HS-27A (cell line): Measurements from ENCODE around the gene MMP24.

Experiments
- DNase-seq: peaks from one replicate; pipeline ENCODE4 v3.0.0-alpha.2; 2012; ENCODE audit warnings: low read depth, missing footprints

The MMP24 gene

DNA sequence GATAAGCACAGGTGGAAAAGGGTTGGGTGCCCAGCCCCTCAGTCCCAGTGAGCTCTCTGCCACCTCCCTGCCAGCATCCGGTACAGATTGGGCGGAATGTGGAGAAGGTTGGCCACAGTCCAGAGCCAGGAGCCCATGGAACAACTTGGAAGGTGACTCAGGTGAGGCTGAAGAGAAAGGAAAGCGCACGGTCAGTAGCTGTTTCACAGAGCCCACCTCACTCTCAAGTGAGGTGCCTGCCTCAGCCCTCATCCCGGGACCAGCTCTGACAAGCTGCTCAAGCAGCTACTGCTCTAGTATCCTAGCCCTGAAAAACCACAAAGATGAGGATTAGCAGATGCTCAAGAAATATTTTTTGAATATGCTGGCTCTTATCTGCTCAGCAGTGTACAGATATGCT, 52.5 kb downstream of the MMP24 start:
- DNase-seq: no peak

- DNase-seq: no peak
Measured at GRCh38 chr20:35279533-35280174, 53.2 kb downstream of the MMP24 start.

DNA sequence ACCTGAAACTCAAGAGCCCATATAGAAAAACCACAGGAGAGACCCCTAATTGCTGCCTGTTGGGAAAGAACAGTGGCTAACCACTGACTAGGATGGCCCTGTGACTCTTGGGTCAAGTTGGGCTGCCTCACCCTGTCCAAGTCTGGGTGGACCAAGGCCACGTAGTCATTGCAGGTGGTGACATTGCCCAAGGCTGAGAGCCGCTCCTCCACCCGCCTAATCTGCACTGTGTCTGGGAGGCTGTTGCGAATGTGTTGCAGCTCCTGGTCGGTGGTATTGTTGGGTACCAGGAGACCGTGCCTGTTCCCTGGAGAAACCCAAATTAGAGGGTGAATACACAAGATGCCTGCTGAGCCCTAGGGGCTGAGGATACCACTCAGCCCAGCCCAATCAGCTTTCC, 54.0 kb downstream of the MMP24 start:
- no peak for DNase-seq

DNA sequence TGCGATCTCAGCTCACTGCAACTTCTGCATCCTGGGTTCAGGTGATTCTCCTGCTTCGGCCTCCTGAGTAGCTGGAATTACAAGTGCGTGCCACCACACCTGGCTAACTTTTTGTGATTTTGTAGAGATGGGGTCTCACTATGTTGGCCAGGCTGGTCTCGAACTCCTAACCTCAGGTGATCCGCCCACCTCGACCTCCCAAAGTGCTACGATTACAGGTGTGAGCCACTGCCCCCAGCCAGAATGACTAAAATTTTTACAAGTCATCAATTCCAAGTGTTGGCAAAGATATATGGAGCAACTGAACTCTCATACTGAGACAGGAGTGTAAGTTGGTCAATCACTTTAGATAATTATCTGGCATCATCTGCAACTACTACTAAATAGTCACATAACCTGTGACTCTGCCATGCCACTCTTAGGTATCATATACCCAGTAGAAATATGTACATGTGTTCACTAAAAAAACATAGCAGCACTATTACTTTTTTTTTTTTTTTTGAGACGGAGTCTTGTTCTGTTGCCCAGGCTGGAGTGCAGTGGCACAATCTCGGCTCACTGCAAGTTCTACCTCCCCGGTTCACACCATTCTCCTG, 55.1 kb downstream of the MMP24 start:
- no peak for DNase-seq

DNA sequence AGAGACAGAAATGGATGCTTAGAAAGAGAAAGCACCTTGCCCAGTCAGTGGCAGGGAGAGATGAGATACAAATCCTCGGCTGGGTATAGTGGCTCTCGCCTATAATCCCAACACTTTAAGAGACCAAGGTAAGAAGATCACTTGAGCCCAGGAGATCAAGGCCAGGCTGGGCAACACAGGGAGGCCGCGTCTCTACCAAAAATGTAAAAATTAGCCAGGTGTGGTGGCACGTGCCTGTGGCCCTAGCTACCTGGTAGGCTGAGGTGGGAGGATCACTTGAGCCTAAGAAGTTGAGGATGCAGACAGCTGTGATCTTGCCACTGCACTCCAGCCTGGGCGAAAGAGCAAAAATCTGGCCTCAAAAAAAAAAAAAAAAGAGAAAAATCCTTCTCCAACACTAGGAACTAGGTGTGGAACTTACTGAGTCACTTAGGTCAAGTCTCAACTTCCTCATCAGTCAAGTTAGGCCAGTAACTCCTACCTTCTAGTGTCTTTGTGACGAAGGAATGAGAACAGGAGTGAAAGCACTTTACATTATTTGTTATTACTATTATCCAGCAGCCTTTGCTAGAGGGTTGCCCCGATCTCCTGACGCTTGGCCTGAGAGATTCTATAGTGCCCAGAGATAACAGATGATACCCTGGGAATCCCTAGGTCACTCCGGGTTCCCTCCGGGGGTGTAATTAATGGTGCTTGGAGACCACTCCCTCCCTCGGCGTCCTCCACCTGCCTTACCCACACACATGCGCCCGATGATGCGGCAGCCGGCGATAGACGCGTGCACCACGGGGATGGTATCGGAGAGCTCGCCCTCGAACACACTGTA, 57.2 kb downstream of the MMP24 start:
- no peak for DNase-seq

- peak; percentile 84 for DNase-seq
Measured at GRCh38 chr20:35284267-35284991, 57.9 kb downstream of the MMP24 start, which contains the start of gene EIF6. Gene EIF6 (minus strand): TSS chr20:35284772. CDS start chr20:35284487, 285 bp downstream.

DNA sequence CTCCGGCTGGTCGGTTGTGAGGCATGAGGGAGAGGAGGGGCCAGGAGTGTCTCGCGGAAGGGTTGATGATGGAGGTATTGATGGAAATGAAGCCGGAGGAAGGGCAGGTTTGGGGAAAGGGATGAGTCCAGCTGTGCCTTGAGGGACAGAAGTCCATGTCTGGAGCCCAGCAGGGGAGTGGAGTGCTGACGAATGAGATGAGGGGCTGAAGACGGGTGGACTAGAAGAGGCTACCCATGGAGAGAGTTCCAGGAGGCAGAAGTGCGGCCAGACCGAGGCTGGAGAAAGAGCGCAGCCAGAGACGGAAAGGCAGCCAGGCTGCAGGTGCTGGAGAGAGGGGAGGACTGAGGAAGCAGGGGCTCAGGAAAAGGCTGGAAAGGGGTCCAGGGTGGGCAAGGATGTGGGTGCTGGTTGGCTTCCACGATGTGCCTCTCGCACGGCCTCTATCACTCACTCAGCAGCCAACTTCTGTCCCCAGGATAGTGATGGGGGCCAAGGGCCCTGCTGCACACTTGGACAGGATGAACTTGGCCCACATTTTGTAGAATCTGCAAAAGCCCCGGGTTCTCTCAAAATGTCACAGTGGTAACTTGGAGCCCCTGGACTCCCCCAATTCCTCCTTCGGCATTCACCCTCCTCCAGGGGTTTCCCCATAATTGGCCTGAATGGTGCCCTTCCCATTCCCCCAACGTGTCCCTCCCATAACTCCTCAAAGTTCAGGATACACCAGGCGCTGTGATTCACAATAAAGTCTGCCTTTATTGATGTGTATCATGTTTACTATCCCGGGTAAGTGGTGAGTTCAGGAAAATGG, 58.7 kb downstream of the MMP24 start:
- no peak for DNase-seq

DNA sequence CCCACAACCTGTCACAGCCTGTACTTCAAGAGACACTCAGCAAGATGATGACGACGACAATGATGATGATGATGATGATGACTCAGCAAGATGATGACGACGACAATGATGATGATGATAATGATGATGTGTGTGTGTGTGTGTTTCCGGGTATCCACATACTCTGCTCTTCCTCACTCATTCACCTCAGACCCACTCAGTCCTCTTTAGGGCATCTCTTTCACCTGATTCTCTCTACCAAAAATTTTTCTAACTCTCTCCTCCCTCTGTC, 59.3 kb downstream of the MMP24 start:
- DNase-seq: no peak

DNA sequence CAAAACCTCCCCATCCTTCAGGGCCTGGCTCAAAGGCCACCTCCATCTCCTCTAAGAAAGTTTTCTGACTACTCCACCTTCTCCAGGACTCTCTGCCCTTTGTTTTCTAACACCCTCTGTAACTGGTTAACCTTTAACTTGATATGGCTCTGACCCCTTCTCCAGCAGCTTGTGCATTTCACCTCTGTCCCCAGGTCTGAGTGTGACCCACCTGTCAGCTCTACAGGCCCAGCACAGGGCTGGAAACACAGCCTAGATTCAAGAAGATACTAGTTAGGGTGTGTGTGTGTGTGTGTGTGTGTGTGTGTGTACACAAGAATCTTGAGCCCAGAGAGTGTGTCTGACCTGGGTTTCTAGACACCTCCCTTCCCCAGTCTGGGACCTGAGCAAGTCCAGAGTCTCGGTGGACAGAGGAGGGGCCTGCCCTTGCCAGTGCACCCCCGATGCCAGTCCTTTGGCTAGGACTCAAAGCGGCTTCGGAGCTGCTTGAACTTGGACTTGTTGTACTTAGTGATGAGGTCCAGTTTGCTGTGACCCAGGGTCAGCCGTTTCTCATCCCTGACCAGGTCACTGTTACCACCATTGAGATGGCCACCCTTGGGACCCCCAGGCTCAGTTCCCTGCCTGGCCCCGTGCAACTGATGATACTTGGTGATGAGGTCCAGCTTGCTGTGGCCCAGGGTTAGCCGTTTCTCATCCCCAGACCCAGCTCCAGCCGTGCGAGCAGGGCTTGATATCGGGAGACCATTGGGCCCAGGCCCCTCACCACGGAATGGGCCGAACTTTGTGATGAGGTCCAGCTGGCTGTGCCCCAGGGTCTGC, 59.8 kb downstream of the MMP24 start:
- no peak for DNase-seq

GRCh38 chr20:35286899-35287508, 60.5 kb downstream of the MMP24 start:
- DNase-seq: no peak

- no peak for DNase-seq
Measured at GRCh38 chr20:35287509-35288324, 61.2 kb downstream of the MMP24 start.

GRCh38 chr20:35288325-35289060, 62.0 kb downstream of the MMP24 start:
- DNase-seq: no peak

DNA sequence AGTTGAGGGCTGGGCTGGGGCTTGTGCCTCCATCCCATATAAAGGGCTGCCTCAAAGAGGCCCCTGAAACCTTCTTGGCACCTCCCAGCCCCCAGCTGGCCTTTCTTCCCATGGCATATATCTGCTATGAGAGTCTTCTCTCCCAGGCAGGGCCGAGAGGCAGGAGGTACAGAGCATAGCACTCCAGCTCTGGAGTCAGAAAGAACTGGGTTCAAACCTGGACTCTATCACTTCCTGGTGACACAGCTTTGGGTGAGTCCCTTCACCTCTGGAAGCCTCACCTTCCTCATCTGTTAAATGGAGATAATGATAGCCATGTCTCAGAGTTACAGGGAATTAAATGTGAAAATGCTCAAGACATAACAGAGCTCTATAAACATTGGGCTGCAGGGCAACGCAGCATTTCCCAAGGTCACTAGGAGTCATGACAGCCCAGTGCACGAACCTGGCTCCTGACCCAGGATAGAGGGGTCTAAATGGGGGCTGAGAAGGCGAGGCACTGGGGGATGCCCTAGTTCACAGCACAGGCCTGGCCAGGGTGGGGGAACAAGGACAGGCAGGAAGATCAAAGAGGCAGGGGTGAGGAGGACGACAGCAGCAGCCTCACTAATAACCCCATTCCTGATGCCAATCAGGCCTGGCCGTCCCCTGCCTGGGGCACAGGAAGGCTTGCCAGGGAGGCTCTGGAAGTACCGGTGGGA, 63.8 kb downstream of the MMP24 start:
- DNase-seq: no peak

GRCh38 chr20:35290887-35291417, 64.5 kb downstream of the MMP24 start:
- no peak for DNase-seq

GRCh38 chr20:35291654-35292503, 65.4 kb downstream of the MMP24 start, which contains the start of gene FAM83C:
Gene FAM83C (minus strand): TSS chr20:35292425. CDS start chr20:35292304, 121 bp downstream.
- DNase-seq: no peak

DNA sequence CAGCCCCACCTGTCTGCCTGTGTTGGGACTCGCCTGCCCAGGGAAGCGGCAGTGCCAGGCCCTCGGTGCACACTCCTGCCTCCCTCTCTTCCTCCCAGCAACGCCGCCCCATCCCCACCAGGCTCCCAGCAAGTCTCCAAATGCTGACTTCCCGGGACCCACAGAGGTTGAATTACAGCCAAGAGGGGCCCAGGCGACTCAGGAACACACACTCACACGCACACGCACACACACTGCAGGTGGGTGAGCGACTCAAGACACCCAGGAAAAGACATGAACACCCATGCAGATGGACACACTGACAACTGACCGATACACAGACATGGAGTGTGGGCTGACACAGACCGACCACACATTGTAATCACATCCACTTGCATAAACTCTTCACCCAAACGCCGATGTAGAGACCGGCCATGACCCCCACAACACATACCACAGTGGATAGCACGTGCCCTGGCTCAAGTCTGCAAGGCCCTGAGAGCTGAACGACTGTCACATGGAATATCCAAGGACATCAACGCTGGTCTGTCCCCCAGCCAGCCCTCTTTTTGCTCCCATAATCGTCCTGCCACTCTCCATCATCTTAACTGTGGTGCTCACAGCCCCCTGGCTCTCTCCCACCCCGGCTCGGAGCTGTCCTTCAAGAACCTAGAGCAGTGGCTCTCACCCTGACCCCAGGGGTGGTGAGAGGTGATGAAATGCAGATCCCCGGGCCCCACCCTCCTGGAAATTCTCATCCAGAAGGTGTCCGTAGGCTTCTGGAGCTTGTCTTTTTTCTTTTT, 66.2 kb downstream of the MMP24 start:
- no peak for DNase-seq
